SU-DHL-6 (cell line): ENCODE data around the gene OR5C1.

ENCODE experiments used
- CTCF ChIP-seq: fragments of 200-600 bp; sonication (generic); IDR thresholded peaks from one replicate; pipeline ENCODE4 v1.5.1; 2017; ENCODE audit warnings: antibody characterized with exemption, mild to moderate bottlenecking, low read length, moderate library complexity; ENCODE audit not compliant: insufficient read depth, poor library complexity, severe bottlenecking
- EZH2phosphoT487 ChIP-seq: fragments of 200-600 bp; sonication (generic), shearing (Covaris generic); conservative IDR thresholded peaks from 2 replicates; pipeline ENCODE4 v1.6.1; 2018; ENCODE audit warnings: mild to moderate bottlenecking, antibody characterized with exemption, low read length, moderate library complexity, mixed read lengths

DNA sequence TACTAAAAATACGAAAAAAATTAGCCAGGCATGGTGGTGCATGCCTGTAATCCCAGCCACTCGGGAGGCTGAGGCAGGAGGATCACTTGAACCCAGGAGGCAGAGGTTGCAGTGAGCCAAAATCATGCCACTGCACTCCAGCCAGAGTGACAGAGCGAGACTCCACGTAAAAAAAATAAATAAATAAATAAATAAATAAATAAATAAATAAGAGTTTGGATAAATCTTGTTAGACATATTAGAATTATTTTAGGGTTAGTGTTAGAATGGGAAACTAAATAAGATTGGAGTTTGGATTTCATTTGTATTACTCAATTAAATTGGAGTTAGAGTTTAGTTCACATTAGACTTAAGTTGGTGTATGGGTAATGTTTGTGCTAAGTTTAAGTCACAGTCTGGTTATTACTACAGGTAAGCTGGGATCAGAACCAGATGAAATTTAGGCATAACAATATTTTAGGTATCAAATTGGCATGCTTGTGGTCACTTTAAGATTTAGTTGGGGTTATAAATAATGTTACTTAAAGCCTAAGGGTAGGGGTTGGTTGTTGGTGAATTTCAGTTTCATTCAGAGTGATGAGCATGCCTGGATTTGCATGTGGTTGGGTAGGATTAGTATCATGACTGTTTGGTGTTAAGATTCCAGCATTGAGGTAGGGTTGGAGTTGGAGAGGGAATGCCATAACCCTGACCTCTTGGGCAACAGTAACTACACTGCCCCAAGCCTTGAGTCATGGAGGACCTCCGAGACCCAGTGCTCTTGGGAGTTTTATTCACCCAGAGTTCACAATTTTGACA, 3.3 kb downstream of the OR5C1 start:
- TF ChIP-seq CTCF (no peak), EZH2phosphoT487 (no peak)
